ENCODE data around the gene ITSN1.

Gene ITSN1

GRCh38 chr21:33661146-33661545 is 18.8 kb downstream of the ITSN1 start:
- no peaks in the 10 kb centered on the region for H3K36me3 ChIP-seq (ENCODE audit: control insufficient read depth, insufficient read depth, low read length)
- H3K27me3 ChIP-seq (replicated peaks; ENCODE audit: control insufficient read depth, insufficient read depth, low read length) = no peaks in the 10 kb centered on the region
- no peak for DNase-seq (ENCODE audit: extremely low read depth, insufficient read length)
- no peak overlapping the region for H3K4me3 ChIP-seq (replicated peaks; ENCODE audit: low read depth, low read length)
- TF ChIP-seq, protein P1, sequence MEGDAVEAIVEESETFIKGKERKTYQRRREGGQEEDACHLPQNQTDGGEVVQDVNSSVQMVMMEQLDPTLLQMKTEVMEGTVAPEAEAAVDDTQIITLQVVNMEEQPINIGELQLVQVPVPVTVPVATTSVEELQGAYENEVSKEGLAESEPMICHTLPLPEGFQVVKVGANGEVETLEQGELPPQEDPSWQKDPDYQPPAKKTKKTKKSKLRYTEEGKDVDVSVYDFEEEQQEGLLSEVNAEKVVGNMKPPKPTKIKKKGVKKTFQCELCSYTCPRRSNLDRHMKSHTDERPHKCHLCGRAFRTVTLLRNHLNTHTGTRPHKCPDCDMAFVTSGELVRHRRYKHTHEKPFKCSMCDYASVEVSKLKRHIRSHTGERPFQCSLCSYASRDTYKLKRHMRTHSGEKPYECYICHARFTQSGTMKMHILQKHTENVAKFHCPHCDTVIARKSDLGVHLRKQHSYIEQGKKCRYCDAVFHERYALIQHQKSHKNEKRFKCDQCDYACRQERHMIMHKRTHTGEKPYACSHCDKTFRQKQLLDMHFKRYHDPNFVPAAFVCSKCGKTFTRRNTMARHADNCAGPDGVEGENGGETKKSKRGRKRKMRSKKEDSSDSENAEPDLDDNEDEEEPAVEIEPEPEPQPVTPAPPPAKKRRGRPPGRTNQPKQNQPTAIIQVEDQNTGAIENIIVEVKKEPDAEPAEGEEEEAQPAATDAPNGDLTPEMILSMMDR (IDR thresholded peaks at IDR 0.05; ENCODE audit: insufficient read depth, low read length, poor library complexity, severe bottlenecking) = no peak

- no peak for DNase-seq (ENCODE audit: extremely low read depth, insufficient read length)
Measured at GRCh38 chr21:33662046-33662445, 19.7 kb downstream of the ITSN1 start.

GRCh38 chr21:33663241-33663640 is 20.9 kb downstream of the ITSN1 start:
- TF ChIP-seq, protein P1 (IDR thresholded peaks at IDR 0.05; ENCODE audit: insufficient read depth, low read length, poor library complexity, severe bottlenecking) = no peak
- no peak for DNase-seq (ENCODE audit: extremely low read depth, insufficient read length)
- Histone ChIP-seq H3K36me3 (ENCODE audit: control insufficient read depth, insufficient read depth, low read length) (no peaks in the 10 kb centered on the region), H3K4me3 (replicated peaks; ENCODE audit: low read depth, low read length) (no peak overlapping the region), H3K27me3 (replicated peaks; ENCODE audit: control insufficient read depth, insufficient read depth, low read length) (no peaks in the 10 kb centered on the region)

More at GRCh38 chr21:33662046-33662445, 19.7 kb downstream of the ITSN1 start:
- H3K4me3 ChIP-seq (replicated peaks; ENCODE audit: low read depth, low read length) = no peak overlapping the region
- H3K36me3 ChIP-seq (ENCODE audit: control insufficient read depth, insufficient read depth, low read length) = no peaks in the 10 kb centered on the region
- TF ChIP-seq, protein P1 (IDR thresholded peaks at IDR 0.05; ENCODE audit: insufficient read depth, low read length, poor library complexity, severe bottlenecking) = no peak
- H3K27me3 ChIP-seq (replicated peaks; ENCODE audit: control insufficient read depth, insufficient read depth, low read length) = no peaks in the 10 kb centered on the region

- TF ChIP-seq, protein P1 (IDR thresholded peaks at IDR 0.05; ENCODE audit: insufficient read depth, low read length, poor library complexity, severe bottlenecking) = no peak
- no peaks in the 10 kb centered on the region for H3K36me3 ChIP-seq (ENCODE audit: control insufficient read depth, insufficient read depth, low read length)
- DNase-seq (ENCODE audit: extremely low read depth, insufficient read length) = no peak
- H3K27me3 ChIP-seq (replicated peaks; ENCODE audit: control insufficient read depth, insufficient read depth, low read length) = no peaks in the 10 kb centered on the region
- H3K4me3 ChIP-seq (replicated peaks; ENCODE audit: low read depth, low read length) = no peak overlapping the region
Measured at GRCh38 chr21:33664135-33664534, 21.8 kb downstream of the ITSN1 start.

DNA sequence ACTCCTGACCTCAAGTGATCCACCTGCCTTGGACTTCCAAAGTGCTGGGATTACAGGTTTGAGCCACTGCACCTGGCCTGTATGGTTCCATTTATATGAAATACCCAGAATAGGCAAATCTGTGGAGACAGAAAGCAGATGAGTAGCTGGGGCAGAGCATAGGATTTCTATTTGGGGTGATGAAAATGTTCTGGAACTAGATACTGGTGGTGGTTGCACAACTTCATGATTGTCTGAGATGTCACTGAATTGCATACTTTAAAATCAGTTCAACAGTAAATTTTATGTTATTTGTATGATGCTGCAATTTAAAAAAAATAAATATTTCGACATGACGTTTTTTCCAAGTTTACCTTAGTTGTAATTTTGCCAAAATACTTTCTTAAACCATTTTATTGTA is 23.9 kb downstream of the ITSN1 start:
- DNase-seq (ENCODE audit: extremely low read depth, insufficient read length) = no peak
- Histone ChIP-seq H3K27me3 (replicated peaks; ENCODE audit: control insufficient read depth, insufficient read depth, low read length) (no peaks in the 10 kb centered on the region), H3K4me3 (replicated peaks; ENCODE audit: low read depth, low read length) (no peak overlapping the region), H3K36me3 (ENCODE audit: control insufficient read depth, insufficient read depth, low read length) (no peaks in the 10 kb centered on the region)
- TF ChIP-seq, protein P1 (IDR thresholded peaks at IDR 0.05; ENCODE audit: insufficient read depth, low read length, poor library complexity, severe bottlenecking) = no peak

DNA sequence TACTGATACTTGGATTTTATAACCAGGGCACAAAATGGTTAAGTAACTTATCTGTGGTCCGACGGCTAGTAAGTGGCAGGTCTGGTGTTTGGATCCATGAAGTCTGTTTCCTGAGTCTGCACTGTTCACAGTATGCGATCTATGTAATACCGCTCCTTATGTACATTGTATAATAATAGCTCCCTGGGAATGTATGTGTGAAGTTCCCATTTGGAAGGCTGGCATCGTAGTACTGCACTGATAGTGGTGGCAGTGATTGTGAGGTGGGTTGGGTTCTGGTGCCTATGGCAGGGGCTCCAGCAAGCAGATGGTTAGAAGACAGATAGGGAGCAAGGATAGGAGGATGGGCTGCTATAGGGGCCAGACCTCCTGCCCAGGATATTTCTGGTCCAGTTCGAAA is 25.3 kb downstream of the ITSN1 start:
- TF ChIP-seq, protein P1 (IDR thresholded peaks at IDR 0.05; ENCODE audit: insufficient read depth, low read length, poor library complexity, severe bottlenecking) = no peak
- Histone ChIP-seq H3K27me3 (replicated peaks; ENCODE audit: control insufficient read depth, insufficient read depth, low read length) (no peaks in the 10 kb centered on the region), H3K4me3 (replicated peaks; ENCODE audit: low read depth, low read length) (no peak overlapping the region), H3K36me3 (ENCODE audit: control insufficient read depth, insufficient read depth, low read length) (no peaks in the 10 kb centered on the region)
- DNase-seq (ENCODE audit: extremely low read depth, insufficient read length) = no peak

Measured in GM06990 (cell line).